Measurements from ENCODE around the gene CD36. TPM values are rescaled to one million over a fixed set of nuclear protein-coding genes. Genes with fewer than 3 reads are reported as not detected.

CD36 gene
- total RNA-seq, 1 experiment from 2014 or later, result 0.28 TPM

- TF ChIP-seq, protein P1, sequence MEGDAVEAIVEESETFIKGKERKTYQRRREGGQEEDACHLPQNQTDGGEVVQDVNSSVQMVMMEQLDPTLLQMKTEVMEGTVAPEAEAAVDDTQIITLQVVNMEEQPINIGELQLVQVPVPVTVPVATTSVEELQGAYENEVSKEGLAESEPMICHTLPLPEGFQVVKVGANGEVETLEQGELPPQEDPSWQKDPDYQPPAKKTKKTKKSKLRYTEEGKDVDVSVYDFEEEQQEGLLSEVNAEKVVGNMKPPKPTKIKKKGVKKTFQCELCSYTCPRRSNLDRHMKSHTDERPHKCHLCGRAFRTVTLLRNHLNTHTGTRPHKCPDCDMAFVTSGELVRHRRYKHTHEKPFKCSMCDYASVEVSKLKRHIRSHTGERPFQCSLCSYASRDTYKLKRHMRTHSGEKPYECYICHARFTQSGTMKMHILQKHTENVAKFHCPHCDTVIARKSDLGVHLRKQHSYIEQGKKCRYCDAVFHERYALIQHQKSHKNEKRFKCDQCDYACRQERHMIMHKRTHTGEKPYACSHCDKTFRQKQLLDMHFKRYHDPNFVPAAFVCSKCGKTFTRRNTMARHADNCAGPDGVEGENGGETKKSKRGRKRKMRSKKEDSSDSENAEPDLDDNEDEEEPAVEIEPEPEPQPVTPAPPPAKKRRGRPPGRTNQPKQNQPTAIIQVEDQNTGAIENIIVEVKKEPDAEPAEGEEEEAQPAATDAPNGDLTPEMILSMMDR (conservative IDR thresholded peaks at IDR 0.05), result no peak
- no peak overlapping the region for H2BK120ac ChIP-seq (ENCODE audit: low read depth, low read length, poor library complexity, severe bottlenecking)
- no peak overlapping the region for H2BK20ac ChIP-seq (ENCODE audit: low read depth, low read length, poor library complexity, severe bottlenecking)
- no peak overlapping the region for H3K4ac ChIP-seq (ENCODE audit: low read depth, low read length)
- H3K4me3 Mint-ChIP-seq, result no peak overlapping the region
- H2AK5ac ChIP-seq (ENCODE audit: insufficient read length, low read length), result no peak overlapping the region
- H4K91ac ChIP-seq (ENCODE audit: insufficient read length, low read depth, low read length), result no peak overlapping the region
- no peaks in the 10 kb centered on the region; the same call in 1 of the 2 replicates for H3K27me3 Mint-ChIP-seq (ENCODE audit: low read depth)
- no peaks in the 10 kb centered on the region for H4K20me1 ChIP-seq (ENCODE audit: control insufficient read depth, insufficient read depth, insufficient read length)
- no peak overlapping the region for H4K5ac ChIP-seq (ENCODE audit: insufficient read length, low read depth, low read length)
- no peak overlapping the region for H3K18ac ChIP-seq (ENCODE audit: insufficient read length, low read depth, low read length)
- H3K79me1 ChIP-seq (ENCODE audit: insufficient read depth, low read depth, low read length, poor library complexity, severe bottlenecking), result no peaks in the 10 kb centered on the region
- H3K23ac ChIP-seq (ENCODE audit: insufficient read length, low read depth, low read length), result no peak overlapping the region
- H3K27me3 ChIP-seq (ENCODE audit: insufficient read depth, low read length), result no peaks in the 10 kb centered on the region
- H3K56ac ChIP-seq (ENCODE audit: insufficient read length, low read depth, low read length), result no peak overlapping the region
- H3K36me3 Mint-ChIP-seq (ENCODE audit: insufficient read depth in 1 of 3, low read depth in 3 of 3), result peaks cover 5% of the 10 kb centered on the region in 3 experiments
- H3K9me3 ChIP-seq (ENCODE audit: control insufficient read depth, low read depth, low read length), result no peaks in the 10 kb centered on the region
- H3K4me2 ChIP-seq (ENCODE audit: insufficient read depth, insufficient read length, low read length), result no peak overlapping the region
- H3K4me1 ChIP-seq (ENCODE audit: insufficient read depth, low read length), result peaks cover 3% of the 10 kb centered on the region
- peaks cover 9 to 16% of the 10 kb centered on the region in 2 experiments for H3K4me1 Mint-ChIP-seq
- DNase-seq, result no peak
- no peak overlapping the region for H3T11ph ChIP-seq (ENCODE audit: low read length)
- no peak overlapping the region for H2BK12ac ChIP-seq (ENCODE audit: insufficient read length, low read depth, low read length)
- H4K8ac ChIP-seq (replicated peaks; ENCODE audit: insufficient read length, low read depth, low read length), result no peak overlapping the region
- no peak overlapping the region for H3K9ac ChIP-seq (ENCODE audit: extremely low read depth, insufficient read length, low read length)
- H3K9me3 Mint-ChIP-seq, result peaks cover 5% of the 10 kb centered on the region in 2 experiments
- H3K14ac ChIP-seq (ENCODE audit: insufficient read depth, low read length), result no peak overlapping the region
- no peaks in the 10 kb centered on the region for H3K23me2 ChIP-seq (ENCODE audit: insufficient read length, low read depth, low read length, poor library complexity, severe bottlenecking)
- H3K79me2 ChIP-seq (ENCODE audit: insufficient read depth, low read length), result no peaks in the 10 kb centered on the region
- no peak overlapping the region for H3K27ac Mint-ChIP-seq
- no CpG with 5 or more reads among the region's 2 CpGs for whole genome bisulfite sequencing (ENCODE audit: extremely low coverage, insufficient read length, low lambda C conversion rate)
- no peak overlapping the region for H2BK5ac ChIP-seq (ENCODE audit: insufficient read length, low read length)
- H3K27ac ChIP-seq (ENCODE audit: insufficient read length, low read depth, low read length), result no peak overlapping the region
- no peak overlapping the region for H2BK15ac ChIP-seq (ENCODE audit: low read depth, low read length)
- H2AFZ ChIP-seq (ENCODE audit: low read length), result no peak overlapping the region
Observed at GRCh38 chr7:80708123-80708522, 69.7 kb downstream of the CD36 start.

Data from H9 (cell line).